Endodermal cell (in vitro differentiated cells): Measurements from ENCODE around the gene REX1BD. TPM values are rescaled to one million over a fixed set of nuclear protein-coding genes. Genes with fewer than 3 reads are reported as not detected.

Experiments used
- DNase-seq: peaks from one replicate; pipeline ENCODE4 v3.0.0-alpha.2; 2017
- H3K27ac ChIP-seq: 2 replicates; pipeline ENCODE4 v1.5.1; 2013; ENCODE audit warnings: mild to moderate bottlenecking, low read depth, low read length, moderate library complexity
- H3K27me3 ChIP-seq: 2 replicates; pipeline ENCODE4 v1.6.1; 2013; ENCODE audit warnings: mild to moderate bottlenecking, low read length, moderate library complexity; ENCODE audit not compliant: insufficient read depth, control insufficient read depth, poor library complexity, severe bottlenecking
- H3K36me3 ChIP-seq: 2 replicates; pipeline ENCODE4 v1.7.0; 2013; ENCODE audit warnings: mild to moderate bottlenecking, low read length, moderate library complexity; ENCODE audit not compliant: control insufficient read depth, insufficient read depth
- H3K4me1 ChIP-seq: one replicate; pipeline ENCODE4 v1.7.0; 2013; ENCODE audit warnings: low read length; ENCODE audit not compliant: control insufficient read depth, insufficient read depth
- H3K4me3 ChIP-seq: 2 replicates; pipeline ENCODE4 v1.5.1; 2013; ENCODE audit warnings: mild to moderate bottlenecking, low read length, moderate library complexity
- H3K9ac ChIP-seq: 2 replicates; pipeline ENCODE4 v1.6.1; 2013; ENCODE audit warnings: mild to moderate bottlenecking, low read length, moderate library complexity; ENCODE audit not compliant: poor library complexity, severe bottlenecking; ENCODE audit errors: extremely low read depth
- H3K9me3 ChIP-seq: 2 replicates; pipeline ENCODE4 v1.6.1; 2013; ENCODE audit warnings: mild to moderate bottlenecking, low read length, moderate library complexity; ENCODE audit not compliant: control insufficient read depth
- H3K27ac Mint-ChIP-seq: 2 replicates; pipeline ENCODE4 v1.8.0; 2020; ENCODE audit warnings: mixed read lengths
- H3K27me3 Mint-ChIP-seq: 2 replicates; pipeline ENCODE4 v1.8.0; 2021; ENCODE audit warnings: mild to moderate bottlenecking, mixed read lengths; ENCODE audit not compliant: insufficient read depth
- H3K36me3 Mint-ChIP-seq: 2 replicates; pipeline ENCODE4 v1.8.0; 2020; ENCODE audit warnings: low read depth, mixed read lengths
- H3K4me1 Mint-ChIP-seq: 2 replicates; pipeline ENCODE4 v1.8.0; 2020; ENCODE audit warnings: mixed read lengths
- H3K4me3 Mint-ChIP-seq: 2 replicates; pipeline ENCODE4 v1.8.0; 2020; ENCODE audit warnings: mild to moderate bottlenecking, moderate library complexity, mixed read lengths
- H3K9me3 Mint-ChIP-seq: 2 replicates; pipeline ENCODE4 v1.8.0; 2020; ENCODE audit warnings: mild to moderate bottlenecking, mixed read lengths
- WGBS, 2 experiments: methylation state at CpG; one replicate each; pipeline versions ENCODE4 v1.1.5 to v1.1.7; 2013; ENCODE audit warnings: missing lambda C conversion rate in 2 of 2, mixed read lengths in 1 of 2; ENCODE audit not compliant: insufficient coverage in 1 of 2, insufficient read length in 1 of 2; 5-methylcytosine and 5-hydroxymethylcytosine counted together
- total RNA-seq, 2 donors: library from RNA; stranded (reverse); fragmentation: NEBNext Ultra II Directional in 1 of 2; extraction: Animal tissue kit (Norgen Biotek cat#: 25700) in 1 of 2; gene quantifications; 2 replicates in 1 of 2; 3 replicates in 1 of 2; pipeline ENCODE4 v1.2.1, GENCODE V29; 2021
- TF ChIP-seq, protein P1 (sequence below): fragments of 200-600 bp; sonication (generic); conservative IDR thresholded peaks from 2 replicates; pipeline ENCODE4 v1.5.0; 2021; ENCODE audit warnings: antibody characterized with exemption, mild to moderate bottlenecking

Gene REX1BD
- total RNA-seq, 2 donors from 2014 or later, result 76.9 to 83.9 TPM

DNA sequence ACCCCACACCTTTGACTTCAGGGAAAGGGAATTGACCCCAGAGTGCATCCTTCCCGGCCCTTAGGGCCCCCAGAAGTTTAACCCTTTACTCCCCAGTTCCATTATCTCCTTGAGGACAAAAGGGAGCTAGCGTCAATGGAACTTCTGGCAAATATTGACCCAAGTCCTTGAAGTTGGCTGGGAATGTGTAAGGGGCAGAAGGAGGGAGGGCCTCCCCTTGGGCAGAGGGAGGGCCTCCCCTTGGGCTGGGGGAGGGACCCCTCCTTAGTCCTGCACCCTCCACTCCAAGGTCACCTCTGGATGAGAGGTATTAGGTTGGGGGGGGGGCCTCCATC, 21.1 kb downstream of the REX1BD start:
- H3K36me3 Mint-ChIP-seq, result no peaks in the 10 kb centered on the region
- H3K27me3 ChIP-seq, result peaks cover 95% of the 10 kb centered on the region
- peaks cover 86% of the 10 kb centered on the region for H3K27me3 Mint-ChIP-seq
- no peak overlapping the region for H3K4me3 ChIP-seq
- H3K9me3 Mint-ChIP-seq, result no peaks in the 10 kb centered on the region
- no peak for DNase-seq
- peak overlapping the region; percentile 44 for H3K4me3 Mint-ChIP-seq
- H3K27ac ChIP-seq, result no peak overlapping the region
- WGBS, 2 experiments, result 0 to 42% methylated on average over 1 to 2 of the region's 2 CpGs
- TF ChIP-seq, protein P1, sequence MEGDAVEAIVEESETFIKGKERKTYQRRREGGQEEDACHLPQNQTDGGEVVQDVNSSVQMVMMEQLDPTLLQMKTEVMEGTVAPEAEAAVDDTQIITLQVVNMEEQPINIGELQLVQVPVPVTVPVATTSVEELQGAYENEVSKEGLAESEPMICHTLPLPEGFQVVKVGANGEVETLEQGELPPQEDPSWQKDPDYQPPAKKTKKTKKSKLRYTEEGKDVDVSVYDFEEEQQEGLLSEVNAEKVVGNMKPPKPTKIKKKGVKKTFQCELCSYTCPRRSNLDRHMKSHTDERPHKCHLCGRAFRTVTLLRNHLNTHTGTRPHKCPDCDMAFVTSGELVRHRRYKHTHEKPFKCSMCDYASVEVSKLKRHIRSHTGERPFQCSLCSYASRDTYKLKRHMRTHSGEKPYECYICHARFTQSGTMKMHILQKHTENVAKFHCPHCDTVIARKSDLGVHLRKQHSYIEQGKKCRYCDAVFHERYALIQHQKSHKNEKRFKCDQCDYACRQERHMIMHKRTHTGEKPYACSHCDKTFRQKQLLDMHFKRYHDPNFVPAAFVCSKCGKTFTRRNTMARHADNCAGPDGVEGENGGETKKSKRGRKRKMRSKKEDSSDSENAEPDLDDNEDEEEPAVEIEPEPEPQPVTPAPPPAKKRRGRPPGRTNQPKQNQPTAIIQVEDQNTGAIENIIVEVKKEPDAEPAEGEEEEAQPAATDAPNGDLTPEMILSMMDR, result no peak
- peaks cover 6% of the 10 kb centered on the region for H3K4me1 ChIP-seq
- no peaks in the 10 kb centered on the region for H3K9me3 ChIP-seq
- H3K4me1 Mint-ChIP-seq, result peaks cover 21% of the 10 kb centered on the region
- H3K36me3 ChIP-seq, result no peaks in the 10 kb centered on the region
- no peak overlapping the region for H3K27ac Mint-ChIP-seq
- H3K9ac ChIP-seq, result no peak overlapping the region

DNA sequence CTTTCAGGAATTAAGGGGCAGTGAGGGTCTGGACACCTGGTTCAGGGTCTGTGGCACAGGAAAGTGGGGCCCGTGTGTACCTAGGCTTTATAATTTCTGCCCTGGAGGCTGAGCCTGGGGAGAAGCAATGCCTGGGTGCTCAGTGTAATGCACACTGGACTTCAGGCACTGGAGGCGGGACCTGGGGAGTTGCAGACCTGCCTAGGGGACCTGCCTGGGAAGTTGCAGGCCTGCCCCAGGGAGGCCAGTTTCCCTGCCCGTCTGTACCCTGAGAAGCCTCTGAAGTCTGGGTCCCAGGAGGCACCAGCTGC, 21.6 kb downstream of the REX1BD start:
- Mint-ChIP-seq H3K27ac (no peak overlapping the region), H3K9me3 (no peaks in the 10 kb centered on the region), H3K27me3 (peaks cover 86% of the 10 kb centered on the region), H3K36me3 (no peaks in the 10 kb centered on the region), H3K4me1 (peaks cover 21% of the 10 kb centered on the region), H3K4me3 (peak overlapping the region; percentile 44)
- Histone ChIP-seq H3K9me3 (no peaks in the 10 kb centered on the region), H3K9ac (no peak overlapping the region), H3K27me3 (peaks cover 95% of the 10 kb centered on the region), H3K27ac (no peak overlapping the region), H3K4me1 (peaks cover 6% of the 10 kb centered on the region), H3K36me3 (no peaks in the 10 kb centered on the region), H3K4me3 (no peak overlapping the region)
- TF ChIP-seq, protein P1, result no peak
- DNase-seq, result peak; percentile 71
- 41 to 50% methylated on average over 2 to 3 of the region's 3 CpGs for WGBS, 2 experiments

DNA sequence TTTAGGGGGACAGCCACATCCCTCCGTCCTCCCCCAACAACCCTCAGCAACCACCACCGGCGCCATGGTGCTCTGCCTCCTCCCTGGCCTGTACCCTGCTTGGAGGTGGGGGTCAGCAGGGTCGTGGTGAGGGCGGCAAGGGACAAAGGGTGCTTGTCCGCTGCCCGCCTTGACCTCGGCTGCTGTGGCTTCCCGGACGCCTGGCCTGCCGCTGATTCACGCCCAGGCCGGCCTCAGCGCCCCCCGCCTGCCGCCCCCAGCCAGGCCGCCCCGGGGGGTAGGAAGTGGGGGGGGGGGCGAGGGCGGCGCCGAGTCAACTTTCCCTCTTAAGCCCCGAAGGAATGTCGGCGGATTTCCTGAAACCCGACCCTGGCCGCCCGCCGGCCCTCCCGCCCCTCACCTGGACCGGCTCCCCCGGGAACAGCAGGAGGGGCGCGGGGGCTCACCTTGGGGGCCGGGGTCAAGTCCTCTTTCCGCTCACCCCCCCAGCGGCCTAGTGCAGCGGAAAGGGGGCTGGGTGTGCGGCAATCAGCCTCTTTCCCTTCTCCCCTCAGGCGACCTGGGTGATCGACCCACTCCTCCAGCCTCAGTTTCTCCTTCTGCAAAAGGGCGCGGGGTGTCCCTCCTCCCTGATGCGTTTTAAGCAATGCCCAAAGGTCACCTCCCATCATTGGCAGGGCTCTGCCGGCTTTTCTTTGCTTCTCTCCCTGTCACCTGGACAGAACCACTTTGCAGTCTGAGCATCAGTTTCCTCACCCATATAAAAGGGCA, 22.1 kb downstream of the REX1BD start:
- Histone ChIP-seq H3K27me3 (peaks cover 95% of the 10 kb centered on the region), H3K36me3 (no peaks in the 10 kb centered on the region), H3K4me3 (peak overlapping the region; percentile 59), H3K9me3 (no peaks in the 10 kb centered on the region), H3K4me1 (peaks cover 6% of the 10 kb centered on the region), H3K27ac (no peak overlapping the region), H3K9ac (no peak overlapping the region)
- WGBS, 2 experiments, result 3% methylated on average over 17 to 41 of the region's 45 CpGs
- peak; percentile 81 for DNase-seq
- no peaks in the 10 kb centered on the region for H3K36me3 Mint-ChIP-seq
- H3K9me3 Mint-ChIP-seq, result no peaks in the 10 kb centered on the region
- TF ChIP-seq, protein P1, result no peak
- H3K27me3 Mint-ChIP-seq, result peaks cover 86% of the 10 kb centered on the region
- peaks cover 18% of the 10 kb centered on the region for H3K4me1 Mint-ChIP-seq
- peak overlapping the region; percentile 44 for H3K4me3 Mint-ChIP-seq
- H3K27ac Mint-ChIP-seq, result no peak overlapping the region
